Activated CD8-positive, alpha-beta T cell treated with anti-CD3 and anti-CD28 coated beads for 36 hours (primary cell): ENCODE data around the gene IGF2BP2. TPM values are rescaled to one million over a fixed set of nuclear protein-coding genes. Genes with fewer than 3 reads are reported as not detected.

Source experiments
- ATAC-seq: fragments of 200-7000 bp; cut with Tn5 transposase; one replicate; pipeline ENCODE4 v1.10.0; 2021; ENCODE audit warnings: mild to moderate bottlenecking, moderate library complexity
- CTCF ChIA-PET: fragments of 350-600 bp; sonication (Branson Sonifier 250); formaldehyde crosslinking; loops from one replicate; lab custom pipeline; 2021; ENCODE audit warnings: antibody characterized with exemption; lab: Charles Lee
- POLR2A ChIA-PET: fragments of 350-600 bp; sonication (Branson Sonifier 250); formaldehyde crosslinking; loops from one replicate; lab custom pipeline; 2021; ENCODE audit warnings: antibody characterized with exemption; lab: Charles Lee
- DNase-seq: peaks from one replicate; pipeline ENCODE4 v3.0.0-alpha.2; 2020
- H3K27ac Mint-ChIP-seq: one replicate; pipeline ENCODE4 v1.8.0; 2021; ENCODE audit warnings: mild to moderate bottlenecking, mixed read lengths
- H3K27me3 Mint-ChIP-seq: one replicate; pipeline ENCODE4 v1.8.0; 2021; ENCODE audit warnings: mixed read lengths
- H3K36me3 Mint-ChIP-seq: one replicate; pipeline ENCODE4 v1.8.0; 2021; ENCODE audit warnings: low read depth, mixed read lengths
- H3K4me1 Mint-ChIP-seq: one replicate; pipeline ENCODE4 v1.8.0; 2021; ENCODE audit warnings: low read depth, mixed read lengths
- H3K4me3 Mint-ChIP-seq: one replicate; pipeline ENCODE4 v1.8.0; 2021; ENCODE audit warnings: mild to moderate bottlenecking, moderate library complexity, mixed read lengths
- H3K9me3 Mint-ChIP-seq: one replicate; pipeline ENCODE4 v1.8.0; 2021; ENCODE audit warnings: mixed read lengths
- intact Hi-C: fragments of 100-400 bp; cut with micrococcal nuclease; formaldehyde crosslinking; loops from one replicate; pipeline ENCODE4 v1.10.0; 2022
- total RNA-seq, 2 experiments: library from RNA; stranded (reverse); gene quantifications; one replicate each; pipeline ENCODE4 v1.2.3, GENCODE V29; 2021
- TF ChIP-seq, protein P1 (sequence below): fragments of 200-600 bp; IDR thresholded peaks from one replicate; pipeline ENCODE4 v1.8.0; 2022; ENCODE audit warnings: antibody characterized with exemption, mild to moderate bottlenecking

IGF2BP2 gene
- total RNA-seq, 2 experiments from 2014 or later, result 0.52 to 0.65 TPM

DNA sequence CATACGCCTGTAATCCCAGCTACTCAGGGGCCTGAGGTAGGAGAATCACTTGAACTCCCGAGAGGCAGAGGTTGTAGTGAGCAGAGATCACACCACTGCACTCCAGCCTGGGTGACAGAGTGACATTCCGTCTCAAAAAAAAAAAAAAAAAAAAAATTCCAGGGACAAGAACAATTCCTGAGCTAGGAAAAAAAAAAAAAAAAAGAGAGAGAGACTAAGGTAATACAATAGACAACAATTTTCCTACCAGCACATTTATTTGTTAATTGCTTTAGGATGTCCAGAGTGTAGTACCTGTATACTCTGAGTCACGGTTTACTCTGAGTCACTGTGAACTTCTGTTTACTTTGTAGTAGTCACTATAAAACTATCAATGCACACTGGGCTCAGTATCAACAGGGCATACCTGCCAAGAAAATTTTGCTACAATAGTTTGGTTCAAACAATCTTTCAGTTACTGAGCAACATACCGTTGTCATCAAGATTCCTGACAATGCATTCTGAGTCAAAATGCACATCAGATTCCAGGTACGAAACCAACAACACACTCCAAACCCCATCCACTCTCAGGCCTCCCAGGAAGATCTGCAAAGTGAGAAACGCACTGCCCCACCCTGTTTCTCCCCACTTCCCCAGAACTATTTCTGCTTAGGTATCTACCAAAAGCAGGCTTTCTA is 28.3 kb downstream of the IGF2BP2 start:
- ChIA-PET CTCF (no interaction called here), POLR2A (no interaction called here)
- no peaks in the 10 kb centered on the region for H3K9me3 Mint-ChIP-seq
- TF ChIP-seq, protein P1, sequence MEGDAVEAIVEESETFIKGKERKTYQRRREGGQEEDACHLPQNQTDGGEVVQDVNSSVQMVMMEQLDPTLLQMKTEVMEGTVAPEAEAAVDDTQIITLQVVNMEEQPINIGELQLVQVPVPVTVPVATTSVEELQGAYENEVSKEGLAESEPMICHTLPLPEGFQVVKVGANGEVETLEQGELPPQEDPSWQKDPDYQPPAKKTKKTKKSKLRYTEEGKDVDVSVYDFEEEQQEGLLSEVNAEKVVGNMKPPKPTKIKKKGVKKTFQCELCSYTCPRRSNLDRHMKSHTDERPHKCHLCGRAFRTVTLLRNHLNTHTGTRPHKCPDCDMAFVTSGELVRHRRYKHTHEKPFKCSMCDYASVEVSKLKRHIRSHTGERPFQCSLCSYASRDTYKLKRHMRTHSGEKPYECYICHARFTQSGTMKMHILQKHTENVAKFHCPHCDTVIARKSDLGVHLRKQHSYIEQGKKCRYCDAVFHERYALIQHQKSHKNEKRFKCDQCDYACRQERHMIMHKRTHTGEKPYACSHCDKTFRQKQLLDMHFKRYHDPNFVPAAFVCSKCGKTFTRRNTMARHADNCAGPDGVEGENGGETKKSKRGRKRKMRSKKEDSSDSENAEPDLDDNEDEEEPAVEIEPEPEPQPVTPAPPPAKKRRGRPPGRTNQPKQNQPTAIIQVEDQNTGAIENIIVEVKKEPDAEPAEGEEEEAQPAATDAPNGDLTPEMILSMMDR, result no peak
- peaks cover 7% of the 10 kb centered on the region for H3K4me1 Mint-ChIP-seq
- ATAC-seq (no peak), DNase-seq (no peak)
- H3K27ac Mint-ChIP-seq, result no peak overlapping the region
- peaks cover 6% of the 10 kb centered on the region for H3K27me3 Mint-ChIP-seq
- no peak overlapping the region for H3K4me3 Mint-ChIP-seq
- intact Hi-C loops, result no loop called here
- no peaks in the 10 kb centered on the region for H3K36me3 Mint-ChIP-seq

DNA sequence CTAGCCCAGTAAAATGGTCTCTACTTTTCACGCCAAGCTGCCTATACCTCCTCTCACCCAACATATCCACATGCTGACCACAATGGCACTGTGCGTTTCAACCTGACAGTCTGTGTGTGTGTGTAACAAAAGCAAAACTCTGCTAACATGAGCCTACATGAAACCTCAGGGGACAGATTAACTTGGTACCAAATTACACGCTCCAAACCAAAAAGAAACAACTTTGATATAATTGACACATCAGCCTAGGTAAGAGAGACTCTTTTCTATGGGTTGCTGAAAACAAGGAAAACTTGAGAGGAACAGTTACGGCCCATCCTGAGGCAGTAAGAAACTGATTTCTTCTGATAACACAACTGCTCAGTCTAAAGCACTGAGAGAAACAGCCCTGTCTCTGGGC is 31.5 kb downstream of the IGF2BP2 start:
- ATAC-seq (no peak), DNase-seq (no peak)
- Mint-ChIP-seq H3K27ac (no peak overlapping the region), H3K4me3 (no peak overlapping the region), H3K36me3 (no peaks in the 10 kb centered on the region), H3K27me3 (peaks cover 4% of the 10 kb centered on the region), H3K4me1 (peaks cover 7% of the 10 kb centered on the region), H3K9me3 (no peaks in the 10 kb centered on the region)
- CTCF ChIA-PET, result no interaction called here
- POLR2A ChIA-PET, result no interaction called here
- intact Hi-C loops, result no loop called here
- TF ChIP-seq, protein P1, result no peak

DNA sequence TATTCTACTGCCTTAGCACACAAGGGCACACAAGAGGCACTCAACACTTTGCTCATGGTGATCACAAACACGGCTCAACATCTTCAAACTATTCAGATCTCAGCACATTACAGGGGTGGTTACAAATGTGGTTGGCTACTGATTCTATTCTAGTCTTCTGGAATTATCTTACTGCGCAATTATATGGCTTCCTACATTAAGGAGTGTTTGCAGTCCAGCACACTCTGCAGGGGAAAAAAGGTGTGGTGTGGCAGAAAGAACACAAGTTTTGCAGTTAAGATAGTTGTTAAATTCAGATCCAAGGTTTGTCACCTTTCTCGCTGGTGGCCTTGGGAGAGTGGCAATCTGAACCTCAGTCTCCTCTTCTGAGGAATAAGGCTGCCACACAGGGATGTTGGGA is 31.9 kb downstream of the IGF2BP2 start:
- Mint-ChIP-seq H3K27ac (no peak overlapping the region), H3K4me3 (no peak overlapping the region), H3K9me3 (no peaks in the 10 kb centered on the region), H3K4me1 (peaks cover 7% of the 10 kb centered on the region), H3K27me3 (peaks cover 4% of the 10 kb centered on the region), H3K36me3 (no peaks in the 10 kb centered on the region)
- TF ChIP-seq, protein P1, result no peak
- ChIA-PET POLR2A (no interaction called here), CTCF (no interaction called here)
- intact Hi-C loops, result no loop called here
- ATAC-seq (no peak), DNase-seq (no peak)

DNA sequence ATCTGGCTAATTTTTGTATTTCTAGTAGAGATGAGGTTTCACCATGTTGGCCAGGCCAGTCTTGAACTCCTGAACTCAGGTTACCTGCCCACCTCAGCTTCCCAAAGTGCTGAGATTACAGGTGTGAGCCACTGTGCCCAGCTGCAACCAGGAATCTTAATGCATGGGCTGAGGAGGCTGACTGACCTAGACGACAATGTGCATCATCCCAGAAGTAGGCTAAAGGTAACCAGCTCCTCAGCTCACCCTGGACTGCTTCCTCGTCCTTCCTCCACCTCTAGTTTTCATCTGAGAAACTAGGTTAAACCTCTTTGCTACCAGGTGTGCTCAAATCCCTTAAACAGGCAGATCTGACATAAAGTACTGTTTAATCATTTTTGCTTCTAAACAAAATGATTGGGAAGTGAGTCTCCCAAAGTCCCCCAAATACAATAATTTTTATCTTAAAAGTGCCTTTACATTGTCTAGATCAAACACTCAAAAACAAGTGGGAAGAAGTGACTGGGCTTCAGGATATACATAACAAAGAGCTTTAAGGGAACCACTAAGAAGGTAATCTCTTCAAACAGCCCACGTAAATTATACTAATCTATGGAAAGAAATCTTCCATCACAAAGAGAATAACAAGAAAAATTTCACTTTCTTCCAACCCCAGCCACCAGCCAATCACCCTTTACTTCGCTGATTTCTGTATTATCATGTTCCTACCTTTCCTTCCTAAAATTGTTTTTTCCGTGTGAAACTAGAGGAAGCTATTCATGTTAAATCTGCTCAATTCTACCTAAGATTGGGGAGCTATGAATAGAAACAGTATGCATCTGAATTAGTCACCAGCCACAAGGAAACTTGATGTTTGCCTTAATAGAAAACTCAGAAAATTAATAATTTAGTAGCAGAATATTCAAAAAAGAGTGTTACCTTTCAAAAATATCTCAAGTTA is 34.7 kb downstream of the IGF2BP2 start:
- intact Hi-C loops, result no loop called here
- ATAC-seq (no peak), DNase-seq (no peak)
- CTCF ChIA-PET, result interaction anchor here (1.9 to 6.5 kb wide), 2 partner anchors 22 to 153 kb away, joined by 6 to 28 read pairs; no protein-coding TSS in a partner anchor
- POLR2A ChIA-PET, result no interaction called here
- no peak overlapping the region for H3K27ac Mint-ChIP-seq
- no peaks in the 10 kb centered on the region for H3K36me3 Mint-ChIP-seq
- no peaks in the 10 kb centered on the region for H3K27me3 Mint-ChIP-seq
- no peaks in the 10 kb centered on the region for H3K9me3 Mint-ChIP-seq
- peaks cover 6% of the 10 kb centered on the region for H3K4me1 Mint-ChIP-seq
- no peak overlapping the region for H3K4me3 Mint-ChIP-seq
- TF ChIP-seq, protein P1, result no peak

DNA sequence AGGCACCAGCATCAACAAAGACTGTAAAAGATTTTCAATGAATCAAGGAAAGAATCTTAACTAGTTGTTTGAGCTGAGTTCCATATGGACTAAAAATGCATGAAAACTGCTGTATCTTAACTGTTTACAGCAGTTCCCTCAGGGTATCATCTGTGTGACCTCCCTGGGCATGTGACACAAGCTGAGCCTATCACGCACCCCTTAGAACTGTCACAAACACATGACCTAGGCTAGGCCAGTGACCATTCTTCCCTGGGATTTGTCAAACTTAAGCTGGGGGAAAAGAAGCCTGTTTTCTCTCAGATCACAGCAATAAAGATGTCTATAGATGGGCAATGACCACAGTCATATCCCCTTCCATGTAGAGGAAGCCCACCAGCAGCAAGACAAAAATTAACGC is 35.7 kb downstream of the IGF2BP2 start:
- Mint-ChIP-seq H3K4me1 (peaks cover under 1% of the 10 kb centered on the region), H3K27ac (no peak overlapping the region), H3K27me3 (no peaks in the 10 kb centered on the region), H3K4me3 (no peak overlapping the region), H3K36me3 (no peaks in the 10 kb centered on the region), H3K9me3 (no peaks in the 10 kb centered on the region)
- no peak for ATAC-seq
- ChIA-PET CTCF (interaction anchor here (1.3 to 6.5 kb wide), 3 partner anchors 11 to 129 kb away, joined by 3 to 28 read pairs (median 5); no protein-coding TSS in a partner anchor), POLR2A (no interaction called here)
- TF ChIP-seq, protein P1, result no peak
- intact Hi-C loops, result no loop called here
- no peak for DNase-seq
